Mesenteric fat pad (tissue), 1 donor: ENCODE results near the gene ARHGAP32. TPM values are rescaled to one million over a fixed set of nuclear protein-coding genes. Genes with fewer than 3 reads are reported as not detected.
"Not testable (repeated sequence)": the region's sequence is repeated elsewhere in the genome, so short reads cannot be mapped to it uniquely, and the experiment has no call there.

Experiments
- DNase-seq: peaks from one replicate; pipeline ENCODE4 v3.0.0-alpha.2; 2020; ENCODE audit warnings: low spot score
- total RNA-seq: library from RNA; stranded (reverse); fragmentation: NEBNext Ultra II Directional; extraction: Animal tissue kit (Norgen Biotek cat#: 25700); gene quantifications from one replicate; pipeline ENCODE4 v1.2.1, GENCODE V29; 2021
- donor health status: DM: yes; HTN: yes; CAD: no.

The ARHGAP32 gene
- total RNA-seq, 1 donor from 2014 or later, result 17.1 TPM

DNA sequence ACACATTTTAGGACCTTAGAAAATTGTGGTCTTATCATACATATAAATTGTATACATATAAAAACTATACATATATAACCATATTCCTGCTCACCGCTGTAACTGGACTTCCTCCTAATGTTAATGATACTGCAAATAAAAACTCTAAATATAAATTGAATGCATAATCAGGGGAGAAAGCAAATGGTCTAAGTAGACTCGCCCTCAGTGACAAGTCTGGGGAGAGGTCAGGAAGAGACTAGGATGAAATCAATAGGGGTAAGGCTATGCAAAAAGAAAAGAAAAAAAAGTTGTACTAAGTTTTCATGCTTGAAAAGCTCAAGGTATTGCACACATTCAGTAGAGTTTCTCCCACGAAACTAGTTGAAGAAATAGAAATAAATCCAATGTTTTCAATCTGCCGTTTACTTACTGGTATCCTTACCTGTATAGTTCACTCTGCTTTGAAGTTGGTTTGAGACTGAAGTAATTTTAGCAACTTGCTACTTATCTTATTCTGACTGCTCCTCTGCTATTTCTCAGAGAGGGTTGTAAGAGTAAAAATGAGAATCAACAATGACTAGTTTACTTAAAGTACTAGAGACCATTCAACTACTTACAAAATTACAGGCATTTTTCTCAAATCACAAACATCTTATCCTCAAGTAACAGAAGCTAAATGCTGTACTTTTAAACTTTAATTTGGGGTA, 12.2 kb upstream of the ARHGAP32 start:
- no peak for DNase-seq

- no peak for DNase-seq
These were observed 10.5 kb upstream of the ARHGAP32 start for GRCh38 chr11:129202646-129203045.

DNA sequence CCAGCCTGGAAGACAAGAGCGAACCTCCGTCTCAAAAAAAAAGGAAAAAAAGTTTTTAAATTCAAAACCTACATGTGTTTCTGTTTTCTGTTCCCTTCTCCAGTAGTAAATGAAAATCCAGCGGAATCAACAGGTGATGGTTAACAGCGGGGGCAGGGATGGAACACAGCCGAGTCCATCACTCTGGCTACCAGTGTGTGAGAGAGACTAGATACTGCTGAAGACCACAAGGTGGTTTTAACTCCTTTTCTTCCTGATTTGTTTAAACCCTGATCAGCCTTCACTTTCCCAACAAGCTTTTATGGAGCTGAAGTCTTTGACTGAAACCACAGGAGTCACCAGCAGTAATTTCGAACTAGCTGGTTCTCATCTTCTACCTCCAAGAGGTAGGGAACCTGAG, 3.6 kb upstream of the ARHGAP32 start:
- DNase-seq, result no peak

GRCh38 chr11:129191649-129192048, 476 bp downstream of the ARHGAP32 start:
- DNase-seq, result no peak

DNA sequence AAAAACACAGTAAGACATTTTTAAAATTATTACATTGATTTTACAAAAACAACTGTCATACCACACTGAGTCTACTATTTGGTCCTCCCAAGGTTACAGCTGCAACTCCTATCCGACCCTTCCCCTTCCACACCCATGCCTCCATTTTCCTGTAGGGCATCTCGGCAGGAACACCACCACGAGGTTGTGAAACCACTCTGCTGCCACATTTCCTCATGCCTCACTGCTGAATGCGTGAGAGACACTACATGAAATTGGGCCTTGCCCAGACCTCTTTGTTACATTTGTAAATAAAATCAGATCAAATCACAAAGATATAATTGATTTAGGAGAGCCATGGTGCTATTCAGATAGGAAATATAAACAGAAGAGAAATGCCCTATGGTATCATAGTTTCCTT, 2.0 kb downstream of the ARHGAP32 start:
- DNase-seq, result no peak

DNA sequence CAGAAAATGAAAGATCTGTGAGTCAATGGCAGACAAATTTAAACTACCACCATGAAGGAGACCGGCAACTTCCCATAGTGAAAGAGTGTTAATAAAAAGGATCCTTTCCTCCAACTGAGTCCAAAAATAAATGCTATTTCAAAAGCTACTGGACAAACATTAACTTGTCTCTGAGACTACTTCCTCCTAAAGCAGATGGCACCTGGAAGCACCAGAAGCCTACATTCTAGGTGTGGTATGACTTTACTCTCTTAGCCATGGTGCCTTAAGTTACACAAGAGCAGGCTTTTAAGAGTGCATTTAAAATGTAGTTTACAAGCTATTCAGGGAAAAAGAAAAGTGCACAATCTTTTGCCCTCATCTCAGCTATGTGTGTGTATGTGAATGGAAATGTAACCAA, 2.5 kb downstream of the ARHGAP32 start:
- no peak for DNase-seq

- not testable (repeated sequence) for DNase-seq
These were observed 7.0 kb downstream of the ARHGAP32 start for GRCh38 chr11:129185082-129185481.

DNA sequence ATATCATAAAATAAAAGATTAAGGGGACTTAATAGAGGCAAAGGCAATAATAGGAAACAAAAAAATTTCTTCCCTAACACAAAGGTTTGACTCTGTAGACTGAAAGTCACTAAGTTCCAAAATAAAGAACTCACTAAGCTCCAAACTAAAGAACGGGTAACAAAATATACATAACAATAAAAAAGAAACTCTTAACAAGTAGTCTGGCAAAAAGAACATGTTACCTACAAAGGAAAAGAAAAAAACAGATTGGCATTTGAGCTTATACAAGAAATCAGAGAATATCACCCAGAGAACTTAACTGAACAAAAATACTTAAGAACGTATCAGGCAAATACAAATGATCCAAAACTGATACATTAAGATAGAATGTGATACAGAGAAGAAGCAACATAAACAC, 7.5 kb downstream of the ARHGAP32 start:
- DNase-seq, result no peak

DNA sequence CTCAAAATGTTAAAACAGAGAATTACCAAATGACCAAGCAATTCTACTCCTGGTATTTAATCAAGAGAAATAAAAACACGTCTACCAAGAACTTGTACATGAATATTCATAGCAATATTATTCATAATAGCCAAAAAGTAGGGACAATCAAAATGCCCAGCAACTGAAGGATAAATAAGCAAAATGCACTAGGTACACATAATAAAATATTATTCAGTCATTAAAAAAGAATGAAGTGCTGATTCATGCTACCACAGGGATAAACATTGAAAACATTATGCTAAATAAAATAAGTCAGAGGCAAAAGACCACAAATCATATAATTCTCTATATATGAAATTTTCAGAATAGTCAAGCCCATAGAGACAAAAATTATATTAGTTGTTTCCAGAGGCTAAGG, 24.8 kb downstream of the ARHGAP32 start:
- no peak for DNase-seq

- no peak for DNase-seq
These were observed 28.4 kb downstream of the ARHGAP32 start for GRCh38 chr11:129163714-129164164.

- DNase-seq, result not testable (repeated sequence)
These were observed 35.0 kb downstream of the ARHGAP32 start for GRCh38 chr11:129157080-129157479.

DNA sequence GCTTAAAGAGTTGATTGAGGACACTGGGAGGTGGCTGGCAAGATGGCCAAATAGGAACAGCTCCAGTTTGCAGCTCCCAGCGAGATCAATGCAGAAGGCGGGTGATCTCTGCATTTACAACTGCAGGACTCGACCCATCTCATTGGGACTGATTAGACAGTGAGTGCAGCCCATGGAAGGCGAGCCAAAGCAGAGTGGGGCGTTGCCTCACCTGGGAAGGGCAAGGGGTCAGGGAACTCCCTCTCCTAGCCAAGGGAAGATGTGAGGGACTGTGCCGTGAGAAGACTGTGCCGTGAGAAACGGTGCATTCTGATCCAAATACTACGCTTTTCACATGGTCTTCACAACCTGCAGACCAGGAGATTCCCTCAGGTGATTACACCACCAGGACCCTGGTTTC, 36.4 kb downstream of the ARHGAP32 start:
- no peak for DNase-seq

- no peak for DNase-seq
These were observed 43.6 kb downstream of the ARHGAP32 start for GRCh38 chr11:129148487-129148886.

GRCh38 chr11:129146191-129146590, 45.9 kb downstream of the ARHGAP32 start:
- no peak for DNase-seq

GRCh38 chr11:129145276-129145675, 46.8 kb downstream of the ARHGAP32 start:
- no peak for DNase-seq

DNA sequence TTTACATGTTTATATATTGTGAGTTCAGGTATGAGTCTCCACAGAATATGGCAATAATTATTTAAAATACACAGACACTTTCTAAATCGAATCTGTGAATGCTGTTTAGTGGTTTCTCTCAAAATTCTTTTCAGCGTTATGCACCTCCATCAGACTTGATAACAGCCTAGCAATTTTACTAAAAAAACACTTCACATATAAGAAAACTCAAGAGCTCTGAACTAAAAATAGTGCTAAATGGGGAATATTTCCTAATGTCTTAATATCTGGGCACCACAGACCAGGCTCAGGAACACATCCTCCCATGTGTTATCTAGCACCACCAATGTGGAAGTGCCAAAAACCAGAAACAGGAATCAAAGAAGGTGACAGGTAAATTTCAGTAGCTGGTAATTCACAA, 47.9 kb downstream of the ARHGAP32 start:
- DNase-seq, result no peak

GRCh38 chr11:129143335-129143734, 48.8 kb downstream of the ARHGAP32 start:
- DNase-seq, result no peak

GRCh38 chr11:129141748-129142523, 50.2 kb downstream of the ARHGAP32 start:
- no peak for DNase-seq

- DNase-seq, result no peak
These were observed 60.8 kb downstream of the ARHGAP32 start for GRCh38 chr11:129131316-129131715.

- not testable (repeated sequence) for DNase-seq
These were observed 63.1 kb downstream of the ARHGAP32 start for GRCh38 chr11:129128881-129129620.

DNA sequence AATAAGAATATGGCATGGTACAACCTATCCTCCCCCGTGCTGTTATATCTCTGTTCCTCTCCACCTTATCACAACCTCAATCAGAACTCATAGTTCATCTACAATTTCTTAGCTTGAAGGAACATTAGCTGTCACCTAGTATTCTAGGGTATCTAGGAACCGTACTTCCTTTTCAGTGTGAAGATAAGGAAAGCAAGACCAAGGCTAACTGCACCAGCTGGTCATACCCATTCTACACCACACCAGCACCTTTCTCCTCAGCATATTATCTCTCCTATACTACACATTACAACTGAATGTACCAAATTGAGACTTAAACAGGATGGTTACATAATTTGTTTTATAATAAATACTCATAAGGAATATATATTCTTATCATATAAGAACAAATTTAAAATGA, 73.1 kb downstream of the ARHGAP32 start:
- no peak for DNase-seq
